Kidney epithelial cell (primary cell): ENCODE measurements around the gene PIKFYVE. TPM values are rescaled to one million over a fixed set of nuclear protein-coding genes. Genes with fewer than 3 reads are reported as not detected.
"Not testable (repeated sequence)": the region's sequence is repeated elsewhere in the genome, so short reads cannot be mapped to it uniquely, and the experiment has no call there.

Experiments used
- DNase-seq: peaks from one replicate; pipeline ENCODE4 v3.0.0-alpha.2; 2010; ENCODE audit warnings: low read depth
- H3K27me3 ChIP-seq: 2 replicates; pipeline ENCODE4 v1.6.0; 2011; ENCODE audit warnings: low read length; ENCODE audit not compliant: control insufficient read depth, insufficient read depth
- H3K36me3 ChIP-seq: 2 replicates; pipeline ENCODE4 v1.5.1; 2011; ENCODE audit warnings: low read length; ENCODE audit not compliant: control insufficient read depth, insufficient read depth
- H3K4me3 ChIP-seq: 2 replicates; pipeline ENCODE4 v1.5.1; 2011; ENCODE audit warnings: low read depth, mild to moderate bottlenecking, control low read depth, low read length
- CTCF ChIP-seq: IDR thresholded peaks from 2 replicates; pipeline ENCODE4 v1.5.1; 2011; ENCODE audit warnings: mild to moderate bottlenecking, moderate library complexity, low read length, control low read depth, inconsistent platforms; ENCODE audit not compliant: insufficient read depth, poor library complexity, severe bottlenecking
- total RNA-seq: library from RNA; depleted of rRNA; stranded (reverse); fragments of >200 nt; gene quantifications from 2 replicates; pipeline ENCODE4 v1.2.3, GENCODE V29; 2015

Gene PIKFYVE
- total RNA-seq, 1 donor from 2014 or later: 29.1 TPM

- no peaks in the 10 kb centered on the region for H3K27me3 ChIP-seq
- H3K4me3 ChIP-seq: no peak overlapping the region
- DNase-seq: no peak
- no peaks in the 10 kb centered on the region for H3K36me3 ChIP-seq
- no peak for TF ChIP-seq CTCF
Measured at GRCh38 chr2:208389940-208390339, 123.9 kb downstream of the PIKFYVE start.

DNA sequence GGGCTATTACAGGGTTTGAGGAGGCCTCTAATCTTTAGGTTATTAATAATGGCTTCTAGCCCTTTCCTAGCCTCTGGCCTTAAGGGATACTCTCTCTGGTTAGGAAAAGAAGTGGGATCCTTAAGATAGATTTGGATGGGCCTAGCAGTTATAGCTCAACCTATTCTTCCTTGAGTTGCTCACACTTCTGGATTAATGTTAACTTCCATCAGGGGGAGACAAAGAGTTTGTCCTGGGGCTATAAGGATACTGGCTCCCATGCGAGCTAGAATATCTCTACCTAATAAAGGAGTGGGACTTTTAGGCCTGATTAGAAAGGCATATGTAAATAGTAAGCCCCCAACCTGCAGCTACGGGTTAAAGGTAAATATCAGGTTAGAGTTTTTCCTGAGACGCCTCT is 126.2 kb downstream of the PIKFYVE start:
- Histone ChIP-seq H3K27me3 (no peaks in the 10 kb centered on the region), H3K4me3 (no peak overlapping the region), H3K36me3 (no peaks in the 10 kb centered on the region)
- peak; percentile 3 for TF ChIP-seq CTCF
- no peak for DNase-seq

- H3K4me3 ChIP-seq, H3K36me3 ChIP-seq, DNase-seq, H3K27me3 ChIP-seq: not testable (repeated sequence)
Measured at GRCh38 chr2:208396796-208397195, 130.7 kb downstream of the PIKFYVE start.

DNA sequence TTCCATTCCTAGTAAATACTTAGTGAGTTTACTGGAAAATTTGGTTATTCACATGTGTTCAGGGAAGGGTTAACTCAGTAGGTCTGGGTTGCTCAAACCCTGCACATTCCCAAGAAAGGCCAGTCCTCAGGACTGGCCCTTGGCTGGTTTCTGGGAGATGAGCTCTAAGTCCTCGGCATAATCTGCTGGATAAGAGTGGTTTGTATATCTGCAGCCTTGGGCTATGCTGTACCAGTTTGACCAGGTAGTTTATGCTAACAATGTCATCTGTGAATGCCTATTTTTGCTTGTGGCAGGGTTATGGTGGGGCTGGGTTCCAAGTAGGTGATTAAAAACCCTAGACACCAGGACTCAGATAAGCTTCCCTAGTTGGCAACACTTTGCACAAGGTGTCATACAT is 133.1 kb downstream of the PIKFYVE start:
- Histone ChIP-seq H3K4me3 (no peak overlapping the region), H3K36me3 (no peaks in the 10 kb centered on the region), H3K27me3 (no peaks in the 10 kb centered on the region)
- no peak for DNase-seq
- TF ChIP-seq CTCF: no peak

DNA sequence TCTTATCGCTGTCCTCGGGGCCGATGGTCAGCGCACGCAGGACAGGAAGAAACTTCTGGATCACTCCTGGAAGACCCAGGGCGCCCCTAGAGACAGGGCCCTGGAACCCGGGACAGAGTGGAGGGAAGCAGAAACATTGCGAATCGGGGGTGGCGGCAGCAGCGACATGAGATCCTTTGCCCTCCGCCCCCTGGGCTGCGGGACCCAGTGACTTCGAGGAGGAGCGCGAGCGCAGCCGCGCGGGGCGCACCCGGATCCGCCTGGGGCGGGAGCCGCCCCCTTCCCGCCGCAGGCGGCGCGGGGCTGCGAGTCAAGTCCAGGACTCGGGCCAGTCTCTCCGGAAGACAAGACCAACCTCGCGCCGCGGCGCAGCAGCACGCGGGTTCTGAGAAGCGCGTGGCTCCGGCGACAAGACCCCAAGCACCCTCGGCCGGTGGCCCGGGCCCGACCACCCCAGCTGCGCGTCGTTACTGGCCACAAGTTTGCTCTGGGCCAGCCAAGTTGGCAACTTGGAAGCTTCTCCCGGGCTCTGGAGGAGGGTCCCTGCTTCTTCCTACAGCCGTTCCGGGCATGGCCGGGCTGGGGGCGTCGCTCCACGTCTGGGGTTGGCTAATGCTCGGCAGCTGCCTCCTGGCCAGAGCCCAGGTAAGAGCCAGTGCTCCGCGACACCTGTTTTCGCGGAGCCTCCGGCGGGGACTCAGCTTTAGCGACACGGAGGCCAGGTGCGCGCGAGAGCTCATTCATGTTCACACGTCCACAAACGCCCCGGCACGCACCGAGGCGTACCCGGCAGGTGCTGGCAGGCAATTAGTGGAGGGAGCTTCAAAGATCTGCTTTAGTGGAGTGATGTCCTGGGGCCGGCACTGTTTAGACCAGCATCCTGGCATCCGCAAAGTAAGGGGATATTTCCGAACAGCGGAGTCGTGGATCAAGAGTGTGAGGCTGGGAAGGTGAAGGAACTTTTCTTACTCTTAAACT is 140.7 kb downstream of the PIKFYVE start, which contains the start of gene PTH2R:
Gene PTH2R (plus strand): TSS at position 319 of the 978 bp plus-strand sequence. CDS start 252 bp downstream, at position 571.
- Histone ChIP-seq H3K4me3 (peak within 1 kb of the TSS; percentile 30), H3K27me3 (peaks cover 15% of the 10 kb centered on the region), H3K36me3 (no peaks in the 10 kb centered on the region)
- peak; percentile 6 for TF ChIP-seq CTCF
- no peak for DNase-seq

GRCh38 chr2:208407667-208408066 is 141.6 kb downstream of the PIKFYVE start:
- Histone ChIP-seq H3K36me3 (no peaks in the 10 kb centered on the region), H3K4me3 (no peak overlapping the region), H3K27me3 (peaks cover 15% of the 10 kb centered on the region)
- TF ChIP-seq CTCF: peak; percentile 35
- no peak for DNase-seq

Other genes starting within 250 kb of the PIKFYVE start
- gene PLEKHM3, start 240.7 kb upstream of the PIKFYVE start, total RNA-seq: 6.3 and 11.2 TPM in 2 replicates
- gene CRYGD, start 141.7 kb upstream of the PIKFYVE start, total RNA-seq: not detected in 2 replicates
- gene CRYGC, start 136.4 kb upstream of the PIKFYVE start, total RNA-seq: not detected in 2 replicates
- not detected in 2 replicates for gene CRYGB, start 120.1 kb upstream of the PIKFYVE start, total RNA-seq
- not detected in 2 replicates for gene CRYGA, start 102.7 kb upstream of the PIKFYVE start, total RNA-seq
- not detected in 2 replicates for gene C2orf80, start 76.2 kb upstream of the PIKFYVE start, total RNA-seq
- gene IDH1, start 11.2 kb upstream of the PIKFYVE start, total RNA-seq: 98.9 and 108 TPM in 2 replicates
- gene PTH2R, start 140.5 kb downstream of the PIKFYVE start, total RNA-seq: not detected in 2 replicates